ELR (cell line): ENCODE data around the gene PATJ.
A peak's percentile ranks its signal among the peaks of the same experiment; 100 is the strongest.
"Not testable (repeated sequence)": the region's sequence is repeated elsewhere in the genome, so short reads cannot be mapped to it uniquely, and the experiment has no call there.

Source experiments
- DNase-seq: peaks from one replicate; pipeline ENCODE4 v3.0.0-alpha.2; 2015; ENCODE audit warnings: low read depth

The PATJ gene

DNA sequence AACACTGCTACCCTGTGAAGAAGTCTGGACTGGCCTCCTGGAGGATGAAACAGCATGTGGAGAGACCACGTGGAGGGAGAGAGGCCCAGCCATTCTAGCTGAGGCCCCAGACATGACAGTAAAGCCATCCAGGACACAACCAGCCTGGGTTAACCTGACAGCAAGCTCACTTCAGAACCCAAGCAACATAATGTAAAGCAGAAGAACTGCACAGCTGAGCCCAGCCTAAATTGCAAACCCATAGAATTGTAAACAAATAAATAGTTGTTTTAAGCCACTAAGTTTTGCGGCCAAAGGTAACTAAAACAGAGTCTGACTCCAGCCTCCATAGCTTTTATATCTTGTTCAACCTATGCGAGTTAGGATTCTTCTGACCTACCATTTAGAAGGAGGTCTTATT is 355.2 kb downstream of the PATJ start:
- DNase-seq = no peak

DNA sequence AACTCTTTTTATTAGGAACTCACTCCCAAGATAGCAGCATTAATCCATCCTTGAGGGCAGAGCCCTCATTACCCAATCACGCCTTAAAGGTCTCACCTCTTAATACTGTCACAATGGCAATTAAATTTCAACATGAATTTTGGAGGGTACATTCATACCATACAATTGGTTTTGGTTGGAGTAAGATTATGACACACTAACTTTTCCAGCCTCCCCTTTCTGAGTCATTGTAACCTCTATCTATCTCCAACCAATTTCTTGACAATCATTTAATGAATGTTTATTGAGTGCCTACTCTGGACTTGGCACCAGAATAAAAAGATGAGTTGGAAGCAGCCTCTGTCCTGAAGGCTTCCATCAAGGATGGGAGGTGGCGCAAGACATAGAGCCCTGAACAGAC is 358.2 kb downstream of the PATJ start:
- DNase-seq = no peak

DNA sequence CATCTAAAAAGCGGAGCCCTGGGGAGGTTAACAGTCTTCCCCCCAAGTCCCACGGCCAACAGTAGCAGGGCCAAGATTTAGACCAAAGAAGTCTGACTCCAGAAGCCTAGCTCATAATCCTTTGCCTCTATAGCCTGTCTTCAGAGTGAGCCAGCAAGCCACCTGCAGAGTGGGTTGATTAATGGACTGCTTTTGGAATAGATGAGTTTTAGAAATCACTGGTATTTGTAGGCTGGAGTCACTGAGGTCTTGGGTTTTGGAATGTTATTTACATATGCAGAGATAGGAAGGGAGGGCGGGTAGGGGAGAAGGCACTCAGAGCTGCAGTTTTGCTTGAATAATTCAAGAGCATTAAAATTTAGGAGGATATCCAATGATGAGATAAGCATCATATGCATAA is 361.6 kb downstream of the PATJ start:
- DNase-seq = no peak

DNA sequence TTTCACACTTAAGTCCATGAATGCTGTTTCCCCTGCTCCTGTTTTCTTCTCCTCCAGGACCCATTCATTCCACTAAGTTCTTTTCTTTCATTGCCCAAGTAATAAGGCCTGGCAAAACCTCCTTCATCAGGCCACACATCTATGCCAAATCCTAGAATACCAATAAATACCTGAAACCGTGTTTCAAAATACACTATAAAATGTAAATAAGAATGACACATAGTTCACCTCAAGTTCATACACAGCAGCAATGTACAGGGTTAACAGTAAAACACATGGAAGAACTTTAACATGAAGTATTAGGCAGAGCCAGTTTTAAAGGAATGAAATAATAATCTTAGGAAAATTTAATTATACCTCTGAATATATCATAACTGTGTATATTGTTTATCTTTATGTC is 365.6 kb downstream of the PATJ start:
- DNase-seq = no peak

DNA sequence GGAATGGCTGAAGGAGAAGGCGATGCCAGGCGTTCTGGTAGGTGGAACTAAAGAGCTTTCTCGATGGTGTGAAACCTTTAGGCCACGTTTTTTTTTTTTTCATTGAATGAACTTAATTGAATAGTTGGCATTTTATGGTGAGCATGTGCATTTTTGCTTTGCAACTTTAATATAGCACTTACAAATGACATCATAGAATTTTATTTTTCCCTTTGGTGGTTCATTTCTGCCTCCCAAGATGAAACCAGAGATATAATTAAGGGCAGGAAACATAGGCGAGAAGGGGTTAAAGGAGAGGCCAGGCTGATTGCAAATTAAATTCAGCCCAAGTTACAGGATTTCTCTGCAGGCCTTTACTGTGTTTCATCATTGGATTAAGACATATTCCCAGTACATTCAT is 366.8 kb downstream of the PATJ start:
- DNase-seq = no peak

DNA sequence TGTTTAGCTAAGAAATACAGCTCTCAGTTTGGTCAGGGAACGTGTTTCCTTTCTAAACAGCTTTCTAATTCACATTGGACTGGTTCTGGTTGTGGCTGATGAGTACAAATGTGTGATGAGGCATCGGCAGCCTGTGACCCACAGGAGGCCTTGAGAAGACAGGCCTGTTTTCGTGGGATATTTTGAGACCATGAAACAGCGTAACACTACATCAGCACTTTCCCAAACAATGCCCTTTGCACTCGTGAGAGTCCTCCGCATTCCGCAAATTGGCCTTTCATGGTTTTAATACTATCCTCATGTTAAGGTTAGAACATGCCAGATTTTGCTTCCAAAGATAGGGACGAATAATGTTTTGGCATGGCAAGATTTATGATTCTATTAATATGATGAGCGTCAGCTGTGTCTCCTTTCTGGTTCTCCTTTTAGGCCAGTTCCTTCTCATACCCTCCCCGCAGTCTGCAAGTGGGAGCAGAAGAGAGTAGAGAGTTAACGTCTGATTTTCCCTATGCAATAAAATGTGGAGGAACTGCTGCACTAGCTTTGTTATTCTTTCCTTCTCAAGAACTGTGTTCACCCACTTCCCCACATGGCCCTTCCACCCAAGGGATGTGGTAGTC is 368.0 kb downstream of the PATJ start:
- no peak for DNase-seq

DNA sequence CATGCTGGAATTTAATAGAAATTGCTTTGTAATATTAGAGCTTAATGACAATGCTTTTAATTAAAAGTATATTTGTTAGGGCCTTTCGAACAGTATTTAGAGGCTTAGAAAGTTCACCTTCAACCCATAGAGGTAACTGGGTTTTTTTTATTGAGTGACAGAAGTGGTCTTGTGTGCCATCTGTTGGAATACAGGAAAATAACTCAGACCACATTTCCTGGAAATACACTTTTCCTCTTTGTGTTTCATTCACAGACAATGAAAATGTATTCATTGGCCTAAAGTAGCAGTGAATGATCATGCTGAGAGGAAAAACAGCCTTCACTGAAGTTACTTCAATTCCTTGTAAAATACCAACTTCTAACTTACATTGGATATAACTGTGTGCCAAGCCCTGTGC is 368.8 kb downstream of the PATJ start:
- no peak for DNase-seq

DNA sequence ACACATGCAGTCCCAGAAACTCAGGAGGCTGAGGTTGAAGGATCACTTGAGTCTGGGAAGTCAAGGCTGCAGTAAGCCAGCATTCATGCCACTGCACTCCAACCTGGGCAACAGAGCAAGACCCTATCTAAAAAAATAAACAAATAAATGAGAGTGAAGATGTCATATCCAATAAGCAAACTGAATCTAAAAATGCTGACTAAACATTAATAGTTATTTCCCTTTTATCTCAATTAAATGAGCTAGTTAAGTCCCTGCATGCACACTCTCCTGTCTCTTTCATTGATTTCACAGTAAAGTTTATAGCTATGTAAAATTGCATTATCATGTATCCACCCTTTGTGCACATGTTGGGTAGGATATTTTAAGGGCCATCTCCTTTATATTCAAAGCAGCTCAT is 371.2 kb downstream of the PATJ start:
- no peak for DNase-seq

DNA sequence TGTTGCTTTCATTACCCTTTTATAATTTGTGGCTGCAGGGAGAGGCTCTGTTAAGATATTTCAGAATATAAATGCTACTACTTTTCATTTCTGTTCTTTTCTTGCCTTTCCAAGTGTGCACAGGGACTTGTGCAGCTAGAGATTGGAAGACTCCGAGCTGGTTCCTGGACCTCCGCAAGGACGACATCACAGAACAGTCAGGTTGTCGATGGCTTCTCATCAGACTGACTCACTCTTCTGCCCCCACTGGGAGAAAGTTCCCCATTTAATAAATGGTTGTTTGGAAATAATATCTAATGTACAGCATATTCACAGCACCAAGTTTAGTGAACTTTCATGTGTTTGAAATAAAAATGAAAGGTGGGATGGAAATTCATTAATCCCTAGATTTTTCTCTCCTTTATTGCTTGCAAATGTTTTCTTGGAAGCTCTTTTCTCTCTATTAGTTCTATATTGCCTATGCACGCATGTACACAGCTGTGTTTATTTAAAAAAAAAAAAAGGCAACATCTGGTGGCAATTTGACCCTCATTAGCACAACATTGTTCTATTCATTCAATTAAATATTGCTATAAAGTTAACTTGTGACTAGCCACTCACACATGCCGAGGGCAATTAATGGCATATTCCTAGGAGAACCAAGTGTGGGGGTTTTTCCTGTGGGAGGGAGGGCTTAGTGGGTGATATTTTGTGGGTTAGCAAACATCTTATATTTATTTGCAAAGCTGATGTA is 374.9 kb downstream of the PATJ start:
- DNase-seq = no peak

DNA sequence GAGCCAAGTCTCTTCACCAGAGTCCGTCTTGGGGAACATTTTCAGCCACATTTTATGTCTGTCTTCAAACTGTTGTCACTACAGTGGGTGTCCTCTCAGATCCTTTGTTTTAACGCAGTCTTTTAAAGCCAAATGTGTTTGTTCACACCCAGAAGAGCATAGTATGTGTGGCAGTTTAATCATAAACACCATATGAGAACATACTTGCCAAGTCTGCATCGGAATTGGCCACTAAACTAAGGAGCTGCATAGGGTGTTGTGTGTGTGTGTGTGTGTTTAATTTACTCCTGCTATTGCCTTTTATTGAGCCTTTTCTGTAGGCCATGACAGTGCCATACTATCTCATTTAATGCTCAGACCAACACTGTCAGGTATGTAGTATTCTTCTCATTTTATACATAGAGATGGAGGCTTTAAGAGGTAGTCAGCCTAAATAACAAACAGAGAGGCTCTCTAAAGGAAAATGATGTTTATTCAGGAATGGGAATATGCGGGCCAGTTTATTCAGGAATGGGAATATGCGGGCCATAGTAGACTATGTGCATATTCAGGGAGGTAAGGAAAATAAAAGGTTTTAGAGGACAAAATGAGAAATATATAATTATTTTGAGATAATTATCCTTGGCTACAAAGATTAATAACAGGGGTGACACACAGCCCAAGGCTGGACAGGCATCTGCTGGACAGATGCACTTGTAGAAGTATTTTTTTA is 384.5 kb downstream of the PATJ start:
- DNase-seq = no peak

DNA sequence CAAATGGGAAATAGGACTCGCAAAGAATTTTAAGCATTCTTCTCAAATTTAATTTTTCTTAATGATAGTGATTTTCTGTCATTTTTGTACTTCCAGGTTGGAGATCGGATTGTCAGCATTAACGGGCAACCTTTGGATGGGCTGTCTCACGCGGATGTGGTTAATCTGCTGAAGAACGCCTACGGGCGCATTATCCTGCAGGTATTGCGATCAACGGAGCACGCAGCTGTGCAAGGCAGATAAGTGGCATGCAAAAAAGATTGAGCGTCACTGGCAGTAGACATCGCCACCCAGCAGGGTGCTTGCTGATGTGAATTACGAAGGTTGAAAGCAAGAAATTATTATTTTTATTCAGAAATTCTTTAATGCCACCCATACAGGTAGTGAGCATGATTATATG is 386.5 kb downstream of the PATJ start:
- no peak for DNase-seq

DNA sequence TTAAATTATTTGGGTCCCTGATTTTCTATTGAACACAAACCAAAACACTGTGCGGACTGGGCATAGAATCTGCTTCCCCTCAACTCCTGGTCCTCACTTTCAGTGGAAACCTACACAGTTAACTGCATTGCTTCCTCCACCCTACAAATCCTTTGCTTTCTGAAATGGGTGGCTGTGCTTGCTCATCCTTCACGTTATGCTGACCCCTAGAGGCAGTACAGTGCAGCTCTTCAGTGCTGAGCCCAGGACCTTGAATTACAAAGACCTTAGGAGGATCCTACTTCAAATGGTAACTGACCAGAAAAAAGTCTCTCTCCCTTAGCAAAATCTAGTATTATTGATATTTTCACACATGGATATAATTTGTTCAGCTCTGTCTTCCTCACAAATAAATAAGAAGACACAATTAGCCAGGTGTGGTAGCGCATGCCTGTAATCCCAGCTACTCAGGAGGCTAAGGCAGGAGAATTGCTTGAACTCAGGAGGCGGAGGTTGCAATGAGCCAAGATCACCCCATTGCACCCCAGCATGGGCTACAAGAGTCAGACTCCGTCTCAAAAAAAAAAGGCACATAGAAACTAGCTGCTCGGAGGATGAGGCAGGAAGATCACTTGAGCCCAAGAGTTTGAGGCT is 388.9 kb downstream of the PATJ start:
- peak; percentile 75 for DNase-seq

DNA sequence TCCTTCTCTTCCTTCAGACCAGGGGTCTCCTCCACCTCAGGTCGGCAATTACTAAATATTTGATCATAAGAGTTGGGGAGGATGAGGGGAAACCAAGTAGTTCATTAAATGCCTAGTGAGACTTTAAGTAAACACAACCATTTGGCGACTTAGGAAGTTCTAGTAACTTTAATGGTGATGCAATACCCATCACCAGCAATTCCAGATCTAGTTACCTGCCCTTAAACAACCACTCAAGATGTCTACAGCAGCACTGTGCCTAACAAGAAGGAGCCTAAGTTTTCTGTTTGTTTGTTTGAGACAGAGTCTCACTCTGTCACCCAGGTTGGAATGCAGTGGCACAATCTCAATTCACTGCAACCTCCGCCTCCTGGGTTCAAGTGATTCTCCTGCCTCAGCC is 395.7 kb downstream of the PATJ start:
- DNase-seq = no peak

DNA sequence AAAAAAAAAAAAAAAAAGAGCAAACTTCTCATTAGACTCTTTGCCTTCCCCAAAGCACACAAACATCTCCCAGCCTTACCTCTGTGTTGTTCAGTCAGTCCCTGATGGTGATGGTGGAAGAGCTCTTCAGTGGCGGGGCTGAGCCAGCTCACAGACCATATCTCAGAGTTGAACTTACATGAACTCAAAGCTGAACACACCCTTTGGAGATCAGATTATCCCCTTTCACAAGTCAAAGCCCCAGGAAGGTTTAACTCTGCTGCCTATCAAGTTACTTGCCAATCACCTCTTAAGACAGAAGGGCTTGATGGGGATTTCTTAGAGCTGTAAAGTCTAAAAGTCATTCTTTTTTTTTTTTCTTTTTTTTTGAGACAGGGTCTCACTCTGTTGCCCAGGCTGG is 397.1 kb downstream of the PATJ start:
- no peak for DNase-seq

DNA sequence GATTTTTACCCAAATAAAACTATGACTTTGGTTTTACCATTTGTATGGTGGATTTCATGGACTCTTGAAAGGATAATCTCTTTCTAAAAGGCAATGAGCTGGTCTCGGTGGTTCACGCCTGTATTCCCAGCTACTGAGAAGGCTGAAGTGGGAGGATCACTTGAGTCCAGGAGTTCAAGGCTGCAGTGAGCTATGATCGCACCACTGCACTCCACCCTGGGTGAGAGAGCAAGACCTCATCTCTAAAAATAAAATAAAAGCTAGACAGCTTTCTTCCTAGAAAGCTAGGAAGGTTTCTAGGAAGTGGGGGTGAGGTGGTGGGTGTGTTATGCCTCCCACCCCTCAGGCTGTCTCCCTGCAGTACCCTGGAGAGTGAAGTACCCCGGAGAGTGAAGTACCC is 398.4 kb downstream of the PATJ start:
- no peak for DNase-seq

DNA sequence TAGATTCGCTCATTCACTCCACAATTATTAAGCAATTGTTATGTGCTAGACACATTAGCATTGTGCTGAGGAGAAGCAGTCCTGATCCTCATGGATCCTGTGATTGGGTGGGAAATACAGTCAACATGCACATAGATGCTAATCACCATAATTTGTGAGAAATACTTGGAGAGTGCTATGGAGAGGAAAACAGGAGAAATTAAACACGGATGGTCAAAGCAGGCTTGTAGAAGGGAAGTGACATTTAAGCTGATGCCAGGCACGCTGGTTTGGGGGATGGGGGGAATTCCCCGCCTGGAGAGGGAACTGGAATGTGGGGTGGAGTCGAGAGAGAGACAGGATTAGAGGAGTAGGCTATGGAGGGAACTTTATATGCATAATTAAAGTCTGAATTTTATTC is 400.2 kb downstream of the PATJ start:
- no peak for DNase-seq

DNA sequence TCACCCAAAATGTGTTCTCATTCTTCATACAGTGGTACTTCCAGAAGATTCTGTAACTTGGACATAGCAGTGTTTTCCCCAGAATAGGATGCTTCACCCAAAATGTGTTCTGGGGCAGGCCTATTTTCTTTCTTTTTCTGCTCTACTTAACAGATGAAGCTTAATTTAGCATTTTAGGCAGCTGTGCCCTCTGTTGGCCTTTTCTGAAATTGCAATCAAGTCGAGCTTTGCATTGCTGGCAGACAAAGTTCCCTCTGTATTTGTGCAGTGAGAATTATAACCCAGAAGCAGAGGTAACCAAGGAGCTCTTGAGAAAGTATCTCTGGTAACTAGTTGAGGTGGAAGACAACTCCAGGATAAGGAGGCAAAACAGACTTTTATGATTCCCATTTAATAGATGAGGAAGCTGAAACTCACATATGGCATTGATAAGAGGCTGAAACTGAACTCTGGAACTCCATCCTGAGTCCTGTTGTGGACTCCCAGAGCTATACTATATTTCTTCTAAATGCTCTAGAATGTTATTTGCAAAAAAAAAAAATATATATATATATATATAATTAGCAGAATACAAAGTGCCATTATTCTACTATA is 402.1 kb downstream of the PATJ start:
- DNase-seq = peak; percentile 57

DNA sequence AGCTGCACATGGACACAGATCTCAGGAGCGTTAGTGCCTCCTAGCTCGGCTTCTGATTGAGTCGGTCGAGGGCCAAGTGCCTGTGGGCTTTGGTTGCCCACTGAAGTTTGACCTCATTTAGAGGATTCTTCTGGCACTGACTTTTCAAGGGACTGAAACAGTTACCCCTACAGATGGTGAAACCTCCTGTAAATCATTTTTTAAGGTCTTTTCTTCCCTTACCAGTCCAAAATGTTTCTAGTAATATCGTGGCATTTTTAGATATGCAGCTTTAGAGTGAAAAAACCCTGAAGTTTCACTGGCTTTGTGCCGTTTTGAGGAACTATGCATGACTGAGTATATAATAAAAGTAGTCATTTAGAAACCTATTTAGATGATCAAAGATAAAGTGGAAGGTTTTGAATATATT is 417.7 kb downstream of the PATJ start:
- no peak for DNase-seq

DNA sequence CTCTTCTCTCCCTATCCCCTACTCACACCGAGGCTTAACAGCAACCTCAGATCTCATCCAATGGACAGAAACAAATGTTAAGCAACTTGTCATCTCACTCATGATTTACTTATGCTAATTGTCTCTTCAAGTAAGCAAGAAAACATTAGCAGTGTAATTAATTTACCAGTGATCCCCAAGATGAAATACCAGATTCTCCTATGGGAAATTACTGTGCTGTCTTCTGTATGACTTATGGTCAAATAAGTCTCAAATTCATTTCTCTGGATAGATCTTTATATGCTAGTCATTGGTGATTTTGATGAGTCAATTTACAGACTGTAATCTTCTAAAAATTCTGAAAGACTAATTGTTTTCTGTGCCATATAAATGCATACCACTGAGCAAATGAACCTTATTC is 419.4 kb downstream of the PATJ start:
- DNase-seq = no peak

DNA sequence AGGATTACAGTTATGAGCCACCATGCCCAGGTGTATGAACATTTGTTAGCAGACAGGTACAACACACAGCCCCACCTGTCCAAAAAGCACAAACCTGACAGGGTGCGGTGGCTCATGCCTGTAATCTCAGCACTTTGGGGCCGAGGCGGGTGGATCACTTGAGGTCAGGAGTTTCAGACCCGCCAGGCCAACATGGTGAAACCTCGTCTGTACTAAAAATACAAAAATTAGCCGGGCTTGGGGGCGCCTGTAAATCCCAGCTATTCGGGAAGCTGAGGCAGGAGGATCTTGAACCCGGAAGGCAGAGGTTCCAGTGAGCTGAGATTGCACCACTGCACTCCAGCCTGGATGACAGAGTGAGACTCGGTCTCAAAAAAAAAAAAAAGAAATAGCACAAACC is 428.1 kb downstream of the PATJ start:
- not testable (repeated sequence) for DNase-seq

DNA sequence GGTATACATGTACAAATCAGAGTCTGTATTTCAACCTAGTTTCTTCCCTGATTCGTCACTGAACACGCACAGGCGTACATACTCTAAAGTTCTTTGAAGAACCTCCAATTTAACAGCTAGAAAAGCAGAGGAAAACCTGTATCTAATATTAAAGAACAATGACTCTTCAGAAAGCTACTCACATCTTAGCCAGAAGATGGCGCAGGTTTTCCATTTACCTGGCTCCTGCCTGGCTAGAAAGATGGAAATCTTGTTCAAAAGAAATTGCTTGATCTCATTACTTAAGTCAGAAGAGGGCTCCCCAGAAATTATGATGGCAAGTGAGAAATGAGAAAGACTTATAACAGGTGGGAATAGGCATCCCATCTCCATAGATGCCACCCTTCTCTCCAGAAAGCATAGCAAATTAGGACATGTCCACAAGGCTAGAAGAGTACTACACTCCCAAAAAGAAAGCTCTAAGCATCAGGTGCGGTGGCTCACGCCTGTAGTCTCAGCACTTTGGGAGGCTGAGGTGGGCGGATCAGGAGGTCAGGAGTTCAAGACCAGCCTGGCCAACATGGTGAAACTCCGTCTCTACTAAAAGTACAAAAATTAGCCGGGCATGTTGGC is 433.4 kb downstream of the PATJ start:
- peak; percentile 56 for DNase-seq
